GM12878 (cell line): ENCODE measurements around the gene FOS. TPM values are rescaled to one million over a fixed set of nuclear protein-coding genes. Genes with fewer than 3 reads are reported as not detected.

Source experiments
- ATAC-seq: fragments of 200-7000 bp; cut with Tn5 transposase; 3 replicates; pipeline ENCODE4 v1.9.1; 2020; ENCODE audit warnings: mild to moderate bottlenecking, moderate library complexity
- BruUV-seq: library from RNA; stranded (reverse); fragments of 400-500 nt; replicated peaks from 2 replicates; lab custom pipeline; 2021; lab: Mats Ljungman, UMichigan
- CTCF ChIA-PET: fragments of 300-600 bp; sonication (Branson Sonifier 250); formaldehyde crosslinking; extraction: SDS; loops from one replicate; lab custom pipeline; 2021; ENCODE audit warnings: inconsistent platforms; lab: Yijun Ruan, JAX
- POLR2A ChIA-PET: fragments of 350-600 bp; formaldehyde crosslinking; extraction: SDS; loops from one replicate; lab custom pipeline; 2021; ENCODE audit warnings: inconsistent platforms; lab: Charles Lee
- RAD21 ChIA-PET: fragments of 300-600 bp; sonication (Branson Sonifier 250); formaldehyde crosslinking; loops from one replicate; lab custom pipeline; 2023; ENCODE audit warnings: antibody characterized with exemption; ENCODE audit not compliant: unreplicated experiment; lab: Charles Lee
- SMC1A ChIA-PET: fragments of 300-600 bp; sonication (Branson Sonifier 250); formaldehyde crosslinking; loops from one replicate; lab custom pipeline; 2023; ENCODE audit not compliant: unreplicated experiment, uncharacterized antibody; lab: Charles Lee
- DNase-seq: peaks from one replicate; pipeline ENCODE4 v3.0.0-alpha.2; 2011; ENCODE audit warnings: low read depth, low spot score
- FAIRE-seq: peaks from 3 replicates; lab custom pipeline; 2011; peaks lifted over from hg19 to GRCh38; lab: Jason Lieb, UNC
- H2AFZ ChIP-seq: 2 replicates; pipeline ENCODE4 v1.6.0; 2011; ENCODE audit warnings: low read depth, low read length, control low read depth; ENCODE audit not compliant: control insufficient read depth
- H3K27ac ChIP-seq: 2 replicates; pipeline ENCODE4 v1.5.1; 2011; ENCODE audit warnings: control low read depth; ENCODE audit not compliant: control insufficient read depth, insufficient read depth
- H3K27me3 ChIP-seq, 2 experiments: replicated peaks in 1 of 2; 2 replicates each; pipeline versions ENCODE4 v1.6.0 to v1.6.1; 2011; ENCODE audit warnings: low read length in 1 of 2; ENCODE audit not compliant: control insufficient read depth in 2 of 2, insufficient read depth in 2 of 2
- H3K36me3 ChIP-seq, 2 experiments: 2 replicates each; pipeline ENCODE4 v1.5.1; 2011; ENCODE audit warnings: low read length in 1 of 2; ENCODE audit not compliant: control insufficient read depth in 2 of 2, insufficient read depth in 2 of 2
- H3K4me1 ChIP-seq: 2 replicates; pipeline ENCODE4 v1.6.1; 2011; ENCODE audit warnings: mild to moderate bottlenecking, low read length, moderate library complexity, mixed read lengths; ENCODE audit not compliant: control insufficient read depth, insufficient read depth
- H3K4me2 ChIP-seq: 2 replicates; pipeline ENCODE4 v1.6.0; 2011; ENCODE audit warnings: control low read depth; ENCODE audit not compliant: control insufficient read depth, insufficient read depth
- H3K4me3 ChIP-seq: fragments of 200-600 bp; sonication (generic); 2 replicates; pipeline ENCODE4 v1.5.1; 2016
- H3K79me2 ChIP-seq: 2 replicates; pipeline ENCODE4 v1.6.0; 2011; ENCODE audit warnings: low read length; ENCODE audit not compliant: control insufficient read depth, insufficient read depth
- H3K9ac ChIP-seq: 2 replicates; pipeline ENCODE4 v1.8.0; 2011; ENCODE audit warnings: low read length, control low read depth, mixed read lengths; ENCODE audit not compliant: control insufficient read depth, insufficient read depth
- H3K9me3 ChIP-seq: replicated peaks from 3 replicates; pipeline ENCODE4 v1.5.1; 2011; ENCODE audit warnings: mild to moderate bottlenecking, low read length; ENCODE audit not compliant: control insufficient read depth, insufficient read depth
- H4K20me1 ChIP-seq: 2 replicates; pipeline ENCODE4 v1.6.0; 2011; ENCODE audit not compliant: control insufficient read depth, insufficient read depth
- ETV6 ChIP-seq, 2 experiments: fragments of 450-650 bp in 1 of 2; IDR thresholded peaks in 1 of 2; conservative IDR thresholded peaks in 1 of 2; 2 replicates each; pipeline ENCODE4 v1.6.1; 2014; ENCODE audit warnings: antibody characterized with exemption in 1 of 2, borderline replicate concordance in 1 of 2, low read depth in 1 of 2, mild to moderate bottlenecking in 1 of 2, moderate library complexity in 1 of 2
- GABPA ChIP-seq: IDR thresholded peaks from 2 replicates; pipeline ENCODE4 v1.6.1; 2014; ENCODE audit warnings: antibody characterized with exemption, low read depth, mild to moderate bottlenecking, inconsistent platforms
- RAD21 ChIP-seq: IDR thresholded peaks from 2 replicates; pipeline ENCODE4 v1.6.1; 2011; ENCODE audit warnings: mild to moderate bottlenecking, low read depth, low read length, moderate library complexity; ENCODE audit not compliant: insufficient read depth
- WGBS: methylation state at CpG from one replicate; pipeline ENCODE4 v1.1.6; 2016; ENCODE audit warnings: low lambda C conversion rate; ENCODE audit not compliant: insufficient replicate concordance, insufficient coverage; ENCODE audit errors: missing lambda C conversion rate; 5-methylcytosine and 5-hydroxymethylcytosine counted together
- in situ Hi-C: fragments of 300-500 bp; cut with MboI; formaldehyde crosslinking; loops from 9 replicates; pipeline ENCODE4 v1.14.3; 2018; ENCODE audit warnings: mixed read lengths
- intact Hi-C: fragments of 100-400 bp; cut with micrococcal nuclease; formaldehyde crosslinking; loops from one replicate; pipeline ENCODE4 v1.14.2; 2022; ENCODE audit not compliant: unreplicated experiment
- polyA plus RNA-seq, 11 experiments: library from polyadenylated mRNA; depleted of rRNA in 4 of 11; unstranded in 6 of 11; stranded (reverse) in 5 of 11; fragments of >200 nt; fragmentation: Nextera tagmentation in 4 of 11; fragmentation: Illumina TruSeq in 1 of 11; extraction: Ambion mirVana in 4 of 11; extraction: Trizol in 1 of 11; gene quantifications; 1 replicate in 1 of 11; 2 replicates in 10 of 11; pipeline versions ENCODE4 v1.2.1 to v1.2.3, GENCODE V29; 2011 to 2016; ENCODE audit warnings: inconsistent platforms in 2 of 11, missing spikeins in 2 of 11, low read depth in 1 of 11
- total RNA-seq, 4 experiments: library from RNA; depleted of rRNA in 3 of 4; stranded (reverse); fragments of >200 nt in 3 of 4; fragmentation: Illumina TruSeq in 1 of 4; extraction: Trizol in 1 of 4; gene quantifications; 2 replicates each; pipeline versions ENCODE4 v1.2.1 to v1.2.3, GENCODE V29; 2013 to 2021
- TF ChIP-seq, protein P1 (sequence below): IDR thresholded peaks from 2 replicates; pipeline ENCODE4 v1.6.1; 2012; ENCODE audit warnings: improper control_type of control experiment, low read depth, low read length; ENCODE audit not compliant: insufficient replicate concordance

The FOS gene
- total and polyA plus RNA-seq, 10 of the 15 experiments (the other 5 are each of a cell fraction or from before 2014, with no cell fraction given): 0.02 to 0.95 (median 0.38) TPM

DNA sequence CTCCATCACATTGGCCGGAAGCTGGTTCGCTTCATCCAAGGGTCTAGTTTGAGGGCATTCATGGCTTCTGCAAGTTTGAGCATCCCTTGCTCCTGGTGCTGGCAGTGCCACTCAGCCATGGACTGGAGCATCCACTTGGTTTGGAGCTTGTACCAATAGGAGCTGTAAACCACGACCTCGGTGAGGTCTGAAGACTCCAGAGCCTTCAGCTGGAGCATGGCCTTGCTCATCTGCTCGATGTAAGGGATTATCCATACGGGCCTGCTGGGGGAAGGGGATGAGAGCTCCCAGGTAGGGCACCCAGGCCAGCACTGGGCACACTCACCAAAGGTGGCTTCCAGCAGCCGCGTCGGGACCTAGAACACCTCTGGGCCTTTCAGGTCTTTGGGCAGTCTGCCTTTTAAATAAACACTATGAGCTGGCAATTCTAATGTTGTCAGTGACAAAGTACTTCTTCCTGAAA lies 13.5 kb downstream of the FOS start:
- intact Hi-C loops (loop anchor here (10.0 kb wide), 2 partner anchors 67 to 427 kb away; no protein-coding TSS in a partner anchor), in situ Hi-C loops (no loop called here)
- no peak overlapping the region for H2AFZ ChIP-seq
- peaks cover 17% of the 10 kb centered on the region for H3K4me1 ChIP-seq
- no peak overlapping the region for H3K9ac ChIP-seq
- H3K9me3 ChIP-seq: no peaks in the 10 kb centered on the region
- DNase-seq (no peak), ATAC-seq (no peak), FAIRE-seq (no peak)
- ChIA-PET CTCF (interaction anchor here (0.6 to 1.6 kb wide), 3 partner anchors 14 to 162 kb away, joined by 3 read pairs; no protein-coding TSS in a partner anchor), RAD21 (interaction anchor here (1.0 kb wide), 1 partner anchor 151 kb away, joined by 4 read pairs; no protein-coding TSS in a partner anchor), POLR2A (no interaction called here), SMC1A (interaction anchor here (0.9 to 1.4 kb wide), 2 partner anchors 10 to 153 kb away, joined by 3 read pairs; no protein-coding TSS in a partner anchor)
- no peaks in the 10 kb centered on the region; a peak in 1 of 4 replicates for H3K27me3 ChIP-seq
- no peak for TF ChIP-seq ETV6 (conservative IDR thresholded peaks at IDR 0.05 in 1 of 2, IDR thresholded peaks at IDR 0.05 in 1 of 2; ENCODE audit: borderline replicate concordance in 1 of 2, low read depth in 1 of 2)
- no peaks in the 10 kb centered on the region for H3K79me2 ChIP-seq
- H3K4me3 ChIP-seq: no peak overlapping the region
- H3K27ac ChIP-seq: no peak overlapping the region
- H3K4me2 ChIP-seq: no peak overlapping the region
- H4K20me1 ChIP-seq: no peaks in the 10 kb centered on the region
- no TSS peak for BruUV-seq
- H3K36me3 ChIP-seq: no peaks in the 10 kb centered on the region
- 55% methylated on average over 9 of the region's 9 CpGs for WGBS

- no peak for DNase-seq
- ChIA-PET SMC1A (interaction anchor here (1.4 kb wide), 1 partner anchor 154 kb away, joined by 3 read pairs; no protein-coding TSS in a partner anchor), CTCF (interaction anchor here (0.6 to 13.6 kb wide), 3 partner anchors 34 to 166 kb away, joined by 3 to 279 read pairs (median 3); partner anchors contain the start of gene NEK9), RAD21 (interaction anchor here (1.0 kb wide), 1 partner anchor 152 kb away, joined by 4 read pairs; no protein-coding TSS in a partner anchor), POLR2A (interaction anchor here (1.5 kb wide), 1 partner anchor 156 kb away, joined by 10 read pairs; no protein-coding TSS in a partner anchor)
- no peaks in the 10 kb centered on the region for H3K36me3 ChIP-seq
- H3K4me2 ChIP-seq: no peak overlapping the region
- H3K4me1 ChIP-seq: peaks cover 17% of the 10 kb centered on the region
- H3K9me3 ChIP-seq: no peaks in the 10 kb centered on the region
- H3K79me2 ChIP-seq: no peaks in the 10 kb centered on the region
- BruUV-seq: no TSS peak
- WGBS: 77% methylated on average over 7 of the region's 7 CpGs
- no peak for TF ChIP-seq GABPA
- TF ChIP-seq, protein P1, sequence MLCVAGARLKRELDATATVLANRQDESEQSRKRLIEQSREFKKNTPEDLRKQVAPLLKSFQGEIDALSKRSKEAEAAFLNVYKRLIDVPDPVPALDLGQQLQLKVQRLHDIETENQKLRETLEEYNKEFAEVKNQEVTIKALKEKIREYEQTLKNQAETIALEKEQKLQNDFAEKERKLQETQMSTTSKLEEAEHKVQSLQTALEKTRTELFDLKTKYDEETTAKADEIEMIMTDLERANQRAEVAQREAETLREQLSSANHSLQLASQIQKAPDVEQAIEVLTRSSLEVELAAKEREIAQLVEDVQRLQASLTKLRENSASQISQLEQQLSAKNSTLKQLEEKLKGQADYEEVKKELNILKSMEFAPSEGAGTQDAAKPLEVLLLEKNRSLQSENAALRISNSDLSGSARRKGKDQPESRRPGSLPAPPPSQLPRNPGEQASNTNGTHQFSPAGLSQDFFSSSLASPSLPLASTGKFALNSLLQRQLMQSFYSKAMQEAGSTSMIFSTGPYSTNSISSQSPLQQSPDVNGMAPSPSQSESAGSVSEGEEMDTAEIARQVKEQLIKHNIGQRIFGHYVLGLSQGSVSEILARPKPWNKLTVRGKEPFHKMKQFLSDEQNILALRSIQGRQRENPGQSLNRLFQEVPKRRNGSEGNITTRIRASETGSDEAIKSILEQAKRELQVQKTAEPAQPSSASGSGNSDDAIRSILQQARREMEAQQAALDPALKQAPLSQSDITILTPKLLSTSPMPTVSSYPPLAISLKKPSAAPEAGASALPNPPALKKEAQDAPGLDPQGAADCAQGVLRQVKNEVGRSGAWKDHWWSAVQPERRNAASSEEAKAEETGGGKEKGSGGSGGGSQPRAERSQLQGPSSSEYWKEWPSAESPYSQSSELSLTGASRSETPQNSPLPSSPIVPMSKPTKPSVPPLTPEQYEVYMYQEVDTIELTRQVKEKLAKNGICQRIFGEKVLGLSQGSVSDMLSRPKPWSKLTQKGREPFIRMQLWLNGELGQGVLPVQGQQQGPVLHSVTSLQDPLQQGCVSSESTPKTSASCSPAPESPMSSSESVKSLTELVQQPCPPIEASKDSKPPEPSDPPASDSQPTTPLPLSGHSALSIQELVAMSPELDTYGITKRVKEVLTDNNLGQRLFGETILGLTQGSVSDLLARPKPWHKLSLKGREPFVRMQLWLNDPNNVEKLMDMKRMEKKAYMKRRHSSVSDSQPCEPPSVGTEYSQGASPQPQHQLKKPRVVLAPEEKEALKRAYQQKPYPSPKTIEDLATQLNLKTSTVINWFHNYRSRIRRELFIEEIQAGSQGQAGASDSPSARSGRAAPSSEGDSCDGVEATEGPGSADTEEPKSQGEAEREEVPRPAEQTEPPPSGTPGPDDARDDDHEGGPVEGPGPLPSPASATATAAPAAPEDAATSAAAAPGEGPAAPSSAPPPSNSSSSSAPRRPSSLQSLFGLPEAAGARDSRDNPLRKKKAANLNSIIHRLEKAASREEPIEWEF: no peak
- no peak for TF ChIP-seq RAD21
- H2AFZ ChIP-seq: no peak overlapping the region
- no peaks in the 10 kb centered on the region; a peak in 1 of 4 replicates for H3K27me3 ChIP-seq
- in situ Hi-C loops: no loop called here
- H4K20me1 ChIP-seq: no peaks in the 10 kb centered on the region
- no peak for FAIRE-seq
- H3K4me3 ChIP-seq: no peak overlapping the region
- intact Hi-C loops: loop anchor here (10.0 kb wide), 2 partner anchors 68 to 428 kb away; no protein-coding TSS in a partner anchor
- no peak for ATAC-seq
- H3K9ac ChIP-seq: no peak overlapping the region
- H3K27ac ChIP-seq: no peak overlapping the region
Observed at GRCh38 chr14:75292886-75293285, 14.3 kb downstream of the FOS start.
